GM19455 (cell line): Measurements from ENCODE around the gene RAB21.
A peak's percentile ranks its signal among the peaks of the same experiment; 100 is the strongest.
"Not testable (repeated sequence)": the region's sequence is repeated elsewhere in the genome, so short reads cannot be mapped to it uniquely, and the experiment has no call there.

Experiments
- ATAC-seq: cut with Tn5 transposase; IDR thresholded peaks from one replicate; pipeline ENCODE4 v1.9.1; 2021; ENCODE audit not compliant: unreplicated experiment

Gene RAB21

GRCh38 chr12:71749666-71750065 is 5.0 kb upstream of the RAB21 start:
- no peak for ATAC-seq

GRCh38 chr12:71752891-71753290 is 1.8 kb upstream of the RAB21 start:
- no peak for ATAC-seq

- ATAC-seq: peak; percentile 46
Measured at GRCh38 chr12:71755146-71755892, 656 bp downstream of the RAB21 start.

GRCh38 chr12:71756054-71756690 is 1.5 kb downstream of the RAB21 start:
- no peak for ATAC-seq

GRCh38 chr12:71759941-71760340 is 5.3 kb downstream of the RAB21 start:
- no peak for ATAC-seq

GRCh38 chr12:71760471-71760870 is 5.8 kb downstream of the RAB21 start:
- no peak for ATAC-seq

GRCh38 chr12:71761354-71761753 is 6.7 kb downstream of the RAB21 start:
- ATAC-seq: not testable (repeated sequence)

- no peak for ATAC-seq
Measured at GRCh38 chr12:71763677-71764379, 9.2 kb downstream of the RAB21 start.

- no peak for ATAC-seq
Measured at GRCh38 chr12:71764587-71765321, 10.1 kb downstream of the RAB21 start.

GRCh38 chr12:71766202-71766601 is 11.5 kb downstream of the RAB21 start:
- no peak for ATAC-seq

GRCh38 chr12:71767183-71767582 is 12.5 kb downstream of the RAB21 start:
- no peak for ATAC-seq

GRCh38 chr12:71768900-71769299 is 14.2 kb downstream of the RAB21 start:
- no peak for ATAC-seq

GRCh38 chr12:71771069-71771468 is 16.4 kb downstream of the RAB21 start:
- ATAC-seq: no peak

- no peak for ATAC-seq
Measured at GRCh38 chr12:71772735-71773134, 18.1 kb downstream of the RAB21 start.

- no peak for ATAC-seq
Measured at GRCh38 chr12:71780237-71780822, 25.7 kb downstream of the RAB21 start.

GRCh38 chr12:71782017-71782416 is 27.4 kb downstream of the RAB21 start:
- no peak for ATAC-seq

- no peak for ATAC-seq
Measured at GRCh38 chr12:71786829-71787228, 32.2 kb downstream of the RAB21 start.

- ATAC-seq: no peak
Measured at GRCh38 chr12:71787580-71787979, 32.9 kb downstream of the RAB21 start.

- ATAC-seq: no peak
Measured at GRCh38 chr12:71790331-71790730, 35.7 kb downstream of the RAB21 start.

- no peak for ATAC-seq
Measured at GRCh38 chr12:71791473-71792150, 36.9 kb downstream of the RAB21 start.
